NOMO-1 treated with dmso at 0.1 percent for 144 hours (cell line): ENCODE measurements around the gene SBK2.
"Not testable (repeated sequence)": the region's sequence is repeated elsewhere in the genome, so short reads cannot be mapped to it uniquely, and the experiment has no call there.

Source experiments
- DNase-seq: peaks from one replicate; lab custom pipeline; 2025; ENCODE audit not compliant: unreplicated experiment; lab: John Stamatoyannopoulos, UW

The SBK2 gene

GRCh38 chr19:55536366-55536765 is 567 bp downstream of the SBK2 start:
- no peak for DNase-seq

GRCh38 chr19:55535965-55536350 is 975 bp downstream of the SBK2 start:
- DNase-seq = no peak

- DNase-seq = no peak
These were observed 1.6 kb downstream of the SBK2 start for GRCh38 chr19:55535173-55535964.

GRCh38 chr19:55534280-55534679 is 2.7 kb downstream of the SBK2 start:
- not testable (repeated sequence) for DNase-seq

- DNase-seq = no peak
These were observed 5.9 kb downstream of the SBK2 start for GRCh38 chr19:55530996-55531395.

- no peak for DNase-seq
These were observed 7.2 kb downstream of the SBK2 start for GRCh38 chr19:55529636-55530234.

- no peak for DNase-seq
These were observed 8.7 kb downstream of the SBK2 start for GRCh38 chr19:55528030-55528803.

- DNase-seq = no peak
These were observed 9.5 kb downstream of the SBK2 start for GRCh38 chr19:55527197-55528029.

GRCh38 chr19:55526216-55527196 is 10.4 kb downstream of the SBK2 start:
- no peak for DNase-seq

- no peak for DNase-seq
These were observed 11.4 kb downstream of the SBK2 start for GRCh38 chr19:55525289-55526101.

- DNase-seq = no peak
These were observed 16.1 kb downstream of the SBK2 start for GRCh38 chr19:55520691-55521292.

GRCh38 chr19:55519451-55520311 is 17.3 kb downstream of the SBK2 start:
- DNase-seq = no peak

GRCh38 chr19:55516878-55517620 is 19.9 kb downstream of the SBK2 start:
- peak; percentile 82 for DNase-seq

GRCh38 chr19:55508120-55508519 is 28.8 kb downstream of the SBK2 start:
- DNase-seq = no peak

- DNase-seq = no peak
These were observed 32.0 kb downstream of the SBK2 start for GRCh38 chr19:55504981-55505380.

GRCh38 chr19:55504252-55504603 is 32.7 kb downstream of the SBK2 start:
- DNase-seq = no peak
